K562 (cell line): ENCODE data around the gene ANO10. TPM values are rescaled to one million over a fixed set of nuclear protein-coding genes. Genes with fewer than 3 reads are reported as not detected.

Source experiments
- ADNP ChIP-seq: fragments of 200-800 bp; sonication (Bioruptor generic); IDR thresholded peaks from 2 replicates; pipeline ENCODE4 v1.6.1; 2016; ENCODE audit warnings: missing genetic modification characterization, missing compliant biosample characterization
- E4F1 ChIP-seq: fragments of 250-450 bp; sonication (Bioruptor Pico); IDR thresholded peaks from 2 replicates; pipeline ENCODE4 v1.5.0; 2021; ENCODE audit warnings: mild to moderate bottlenecking, borderline replicate concordance
- ETV6 ChIP-seq, 3 experiments: fragments of 150-350 bp in 1 of 3; sonication (generic) in 1 of 3; formaldehyde crosslinking in 1 of 3; IDR thresholded peaks; 2 replicates each; pipeline versions ENCODE4 v1.6.1 to v1.8.0; 2014 to 2022; ENCODE audit warnings: borderline replicate concordance in 2 of 3, low read depth in 2 of 3, antibody characterized with exemption in 1 of 3, low read length in 1 of 3, mild to moderate bottlenecking in 1 of 3, missing genetic modification reagents in 1 of 3
- FUS ChIP-seq: fragments of 200-400 bp; formaldehyde crosslinking; optimal IDR thresholded peaks from 2 replicates; pipeline ENCODE3; 2017; ENCODE audit warnings: low read depth, low read length
- GATA2 ChIP-seq: sonication (generic); formaldehyde crosslinking; IDR thresholded peaks from 2 replicates; pipeline ENCODE4 v1.4.0; 2020; ENCODE audit warnings: mild to moderate bottlenecking, missing genetic modification reagents
- JUNB ChIP-seq: fragments of 450-650 bp; formaldehyde crosslinking; conservative IDR thresholded peaks from 2 replicates; pipeline ENCODE4 v1.4.0; 2020; ENCODE audit warnings: mild to moderate bottlenecking
- SP1 ChIP-seq: sonication (generic); formaldehyde crosslinking; IDR thresholded peaks from 2 replicates; pipeline ENCODE4 v1.8.1; 2022; ENCODE audit warnings: mild to moderate bottlenecking, missing genetic modification reagents
- ZBTB49 ChIP-seq: sonication (generic); formaldehyde crosslinking; IDR thresholded peaks from 2 replicates; pipeline ENCODE4 v1.8.0; 2022; ENCODE audit warnings: missing genetic modification reagents, mild to moderate bottlenecking, borderline replicate concordance
- ZEB2 ChIP-seq: fragments of 450-650 bp; IDR thresholded peaks from 2 replicates; pipeline ENCODE4 v1.6.1; 2016
- ZSCAN32 ChIP-seq: fragments of 450-650 bp; formaldehyde crosslinking; IDR thresholded peaks from 2 replicates; pipeline ENCODE4 v1.4.0; 2020; ENCODE audit warnings: mild to moderate bottlenecking, moderate library complexity
- polyA plus RNA-seq, 8 experiments: library from polyadenylated mRNA; depleted of rRNA in 4 of 8; stranded (reverse) in 5 of 8; unstranded in 3 of 8; fragments of >200 nt; fragmentation: Nextera tagmentation in 2 of 8; fragmentation: Illumina TruSeq in 1 of 8; extraction: Ambion mirVana in 2 of 8; extraction: Trizol in 1 of 8; gene quantifications; 2 replicates each; pipeline versions ENCODE4 v1.2.1 to v1.2.3, GENCODE V29; 2011 to 2014; ENCODE audit warnings: inconsistent platforms in 1 of 8, missing spikeins in 1 of 8
- total RNA-seq, 7 experiments: library from RNA; depleted of rRNA in 6 of 7; stranded (reverse); fragments of >200 nt in 6 of 7; fragmentation: Illumina TruSeq in 2 of 7; extraction: Trizol in 2 of 7; gene quantifications; 2 replicates each; pipeline versions ENCODE4 v1.2.1 to v1.2.3, GENCODE V29; 2011 to 2021; ENCODE audit warnings: low replicate concordance in 1 of 7
- TF ChIP-seq, protein P1 (sequence below): sonication (generic); formaldehyde crosslinking; IDR thresholded peaks from 2 replicates; pipeline ENCODE4 v1.8.0; 2022; ENCODE audit warnings: mild to moderate bottlenecking, missing genetic modification reagents
- TF ChIP-seq, protein P2 (sequence below), 2 experiments: fragments of 450-650 bp in 1 of 2; sonication (generic) in 1 of 2; formaldehyde crosslinking in 1 of 2; IDR thresholded peaks in 1 of 2; conservative IDR thresholded peaks in 1 of 2; 2 replicates each; pipeline versions ENCODE4 v1.6.1 to v1.8.1; 2016 to 2023; ENCODE audit warnings: mild to moderate bottlenecking in 2 of 2, moderate library complexity in 2 of 2, inconsistent platforms in 1 of 2, missing genetic modification reagents in 1 of 2
- TF ChIP-seq, protein P3 (sequence below): IDR thresholded peaks from 3 replicates; pipeline ENCODE4 v1.6.1; 2011; ENCODE audit warnings: borderline replicate concordance, mild to moderate bottlenecking; ENCODE audit not compliant: insufficient read length, insufficient read depth

Gene ANO10
- total and polyA plus RNA-seq, 9 of the 15 experiments (the other 6 are each of a cell fraction or from before 2014, with no cell fraction given), result 6.4 to 46.0 (median 32.3) TPM

DNA sequence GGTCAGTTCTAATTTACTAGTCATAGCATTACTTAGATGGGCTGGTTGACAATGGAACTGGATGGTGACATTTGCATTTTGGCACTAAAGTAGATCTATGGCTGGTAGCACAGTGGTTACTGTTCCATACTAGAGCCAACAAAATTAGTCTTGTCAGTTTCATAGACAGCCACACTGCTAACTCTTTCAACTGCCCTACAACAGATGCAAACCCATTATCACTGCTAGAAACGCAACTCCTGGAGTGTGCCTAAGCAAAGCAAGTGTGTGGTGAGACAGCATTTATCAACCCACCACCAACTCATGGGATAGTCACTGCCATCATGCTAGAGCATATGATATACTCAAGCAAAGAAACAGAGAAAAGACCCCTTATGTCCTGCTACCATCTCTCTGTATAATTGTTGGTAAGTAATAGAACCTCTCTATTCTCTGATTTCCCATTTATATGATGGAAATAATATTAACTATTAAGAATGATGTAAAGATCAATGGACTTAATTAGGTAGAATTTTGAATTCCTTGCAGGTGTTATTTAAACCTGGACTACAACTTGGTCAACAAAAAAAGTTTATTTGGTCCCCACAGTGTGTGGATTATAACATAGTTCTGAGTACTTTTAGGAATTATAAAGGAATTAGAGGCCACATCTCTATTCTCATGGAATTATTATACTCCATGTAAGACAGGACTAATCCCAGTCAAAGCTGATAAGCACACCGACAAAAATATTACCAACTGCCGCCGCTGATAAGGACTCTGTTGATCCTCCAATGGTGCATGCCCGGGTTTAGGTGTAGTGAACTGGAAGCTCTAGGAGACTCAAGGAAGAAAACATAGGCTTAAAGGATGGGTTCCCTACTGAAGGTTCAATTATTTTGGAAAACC is 49.1 kb upstream of the ANO10 start (continued):
- TF ChIP-seq, protein P1, sequence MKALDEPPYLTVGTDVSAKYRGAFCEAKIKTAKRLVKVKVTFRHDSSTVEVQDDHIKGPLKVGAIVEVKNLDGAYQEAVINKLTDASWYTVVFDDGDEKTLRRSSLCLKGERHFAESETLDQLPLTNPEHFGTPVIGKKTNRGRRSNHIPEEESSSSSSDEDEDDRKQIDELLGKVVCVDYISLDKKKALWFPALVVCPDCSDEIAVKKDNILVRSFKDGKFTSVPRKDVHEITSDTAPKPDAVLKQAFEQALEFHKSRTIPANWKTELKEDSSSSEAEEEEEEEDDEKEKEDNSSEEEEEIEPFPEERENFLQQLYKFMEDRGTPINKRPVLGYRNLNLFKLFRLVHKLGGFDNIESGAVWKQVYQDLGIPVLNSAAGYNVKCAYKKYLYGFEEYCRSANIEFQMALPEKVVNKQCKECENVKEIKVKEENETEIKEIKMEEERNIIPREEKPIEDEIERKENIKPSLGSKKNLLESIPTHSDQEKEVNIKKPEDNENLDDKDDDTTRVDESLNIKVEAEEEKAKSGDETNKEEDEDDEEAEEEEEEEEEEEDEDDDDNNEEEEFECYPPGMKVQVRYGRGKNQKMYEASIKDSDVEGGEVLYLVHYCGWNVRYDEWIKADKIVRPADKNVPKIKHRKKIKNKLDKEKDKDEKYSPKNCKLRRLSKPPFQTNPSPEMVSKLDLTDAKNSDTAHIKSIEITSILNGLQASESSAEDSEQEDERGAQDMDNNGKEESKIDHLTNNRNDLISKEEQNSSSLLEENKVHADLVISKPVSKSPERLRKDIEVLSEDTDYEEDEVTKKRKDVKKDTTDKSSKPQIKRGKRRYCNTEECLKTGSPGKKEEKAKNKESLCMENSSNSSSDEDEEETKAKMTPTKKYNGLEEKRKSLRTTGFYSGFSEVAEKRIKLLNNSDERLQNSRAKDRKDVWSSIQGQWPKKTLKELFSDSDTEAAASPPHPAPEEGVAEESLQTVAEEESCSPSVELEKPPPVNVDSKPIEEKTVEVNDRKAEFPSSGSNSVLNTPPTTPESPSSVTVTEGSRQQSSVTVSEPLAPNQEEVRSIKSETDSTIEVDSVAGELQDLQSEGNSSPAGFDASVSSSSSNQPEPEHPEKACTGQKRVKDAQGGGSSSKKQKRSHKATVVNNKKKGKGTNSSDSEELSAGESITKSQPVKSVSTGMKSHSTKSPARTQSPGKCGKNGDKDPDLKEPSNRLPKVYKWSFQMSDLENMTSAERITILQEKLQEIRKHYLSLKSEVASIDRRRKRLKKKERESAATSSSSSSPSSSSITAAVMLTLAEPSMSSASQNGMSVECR, result no peak
- TF ChIP-seq, protein P2, sequence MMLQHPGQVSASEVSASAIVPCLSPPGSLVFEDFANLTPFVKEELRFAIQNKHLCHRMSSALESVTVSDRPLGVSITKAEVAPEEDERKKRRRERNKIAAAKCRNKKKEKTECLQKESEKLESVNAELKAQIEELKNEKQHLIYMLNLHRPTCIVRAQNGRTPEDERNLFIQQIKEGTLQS (IDR thresholded peaks at IDR 0.05), result no peak; the same call in 1 of the 2 replicates
- TF ChIP-seq, protein P2 (CRISPR knock-in tag; conservative IDR thresholded peaks at IDR 0.05), result no peak
- no peak for TF ChIP-seq E4F1
- TF ChIP-seq ZBTB49 (CRISPR knock-in tag), result no peak
- TF ChIP-seq ADNP (tag), result peak; percentile 70
- peak; percentile 76 for TF ChIP-seq GATA2 (CRISPR knock-in tag)
- TF ChIP-seq SP1, result no peak
- TF ChIP-seq ZSCAN32 (CRISPR knock-in tag), result no peak
- TF ChIP-seq ETV6 (IDR thresholded peaks at IDR 0.05; ENCODE audit: borderline replicate concordance in 1 of 2, low read depth in 2 of 2, low read length in 1 of 2), result no peak
- no peak for TF ChIP-seq ETV6 (CRISPR knock-in tag; IDR thresholded peaks at IDR 0.05; ENCODE audit: borderline replicate concordance)
- no peak for TF ChIP-seq JUNB
- no peak for TF ChIP-seq FUS
- TF ChIP-seq, protein P3, sequence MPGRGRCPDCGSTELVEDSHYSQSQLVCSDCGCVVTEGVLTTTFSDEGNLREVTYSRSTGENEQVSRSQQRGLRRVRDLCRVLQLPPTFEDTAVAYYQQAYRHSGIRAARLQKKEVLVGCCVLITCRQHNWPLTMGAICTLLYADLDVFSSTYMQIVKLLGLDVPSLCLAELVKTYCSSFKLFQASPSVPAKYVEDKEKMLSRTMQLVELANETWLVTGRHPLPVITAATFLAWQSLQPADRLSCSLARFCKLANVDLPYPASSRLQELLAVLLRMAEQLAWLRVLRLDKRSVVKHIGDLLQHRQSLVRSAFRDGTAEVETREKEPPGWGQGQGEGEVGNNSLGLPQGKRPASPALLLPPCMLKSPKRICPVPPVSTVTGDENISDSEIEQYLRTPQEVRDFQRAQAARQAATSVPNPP, result no peak
- peak; percentile 71 for TF ChIP-seq ZEB2
